PFSK-1 (cell line): ENCODE data around the gene CADM2.

Source experiments
- FOXP2 ChIP-seq: optimal IDR thresholded peaks from 2 replicates; pipeline ENCODE3; 2011; ENCODE audit warnings: borderline replicate concordance, control low read depth, inconsistent platforms; ENCODE audit not compliant: insufficient read depth; ENCODE audit errors: extremely low read length, extremely low read depth
- POLR2AphosphoS5 ChIP-seq: IDR thresholded peaks from 2 replicates; pipeline ENCODE4 v1.6.1; 2012; ENCODE audit warnings: low read depth, mild to moderate bottlenecking, control low read depth, low read length, moderate library complexity
- REST ChIP-seq, 2 experiments: IDR thresholded peaks; 2 replicates each; pipeline versions ENCODE4 v1.6.1 to v1.8.0; 2011 to 2012; ENCODE audit warnings: low read depth in 2 of 2, low read length in 2 of 2, control low read depth in 1 of 2, inconsistent platforms in 1 of 2, mild to moderate bottlenecking in 1 of 2, moderate library complexity in 1 of 2; ENCODE audit not compliant: insufficient read depth in 1 of 2
- SIN3A ChIP-seq: IDR thresholded peaks from 2 replicates; pipeline ENCODE4 v1.6.1; 2012; ENCODE audit warnings: mild to moderate bottlenecking, low read length, moderate library complexity, borderline replicate concordance; ENCODE audit not compliant: insufficient read depth
- TAF1 ChIP-seq: IDR thresholded peaks from 2 replicates; pipeline ENCODE4 v1.6.1; 2012; ENCODE audit warnings: low read length, control low read depth, borderline replicate concordance; ENCODE audit not compliant: insufficient read depth

Gene CADM2

DNA sequence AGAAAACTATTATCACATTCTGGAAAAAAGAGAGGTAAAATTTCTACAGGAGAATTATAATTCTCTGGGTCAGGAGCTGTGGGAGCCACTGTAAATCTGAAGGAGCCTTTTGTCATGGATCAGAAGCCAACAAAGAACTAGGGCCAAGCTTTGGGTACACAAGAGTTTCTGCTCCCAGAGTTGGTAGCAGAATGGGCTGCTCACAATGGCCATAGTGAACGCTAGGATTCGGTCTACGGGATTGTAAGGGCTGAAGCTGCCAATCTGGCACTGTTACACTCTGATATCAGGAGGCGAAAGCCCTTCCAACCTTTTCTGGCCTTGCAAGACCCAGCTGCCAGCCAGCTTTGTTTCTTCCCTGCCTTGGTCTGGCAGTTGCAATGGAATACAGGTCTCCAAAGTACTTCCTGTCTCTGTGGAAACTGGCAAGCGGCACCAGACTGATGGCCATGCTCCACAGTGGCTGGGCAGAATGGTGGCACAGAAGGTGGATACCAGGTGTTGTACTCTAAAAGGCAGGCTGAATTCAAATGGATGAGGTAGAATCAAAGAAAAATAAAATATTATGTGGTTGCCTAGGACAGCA, 831.7 kb downstream of the CADM2 start:
- TF ChIP-seq REST (IDR thresholded peaks at IDR 0.05; ENCODE audit: insufficient read depth in 1 of 2, low read depth in 2 of 2, low read length in 2 of 2) (no peak), SIN3A (no peak), POLR2AphosphoS5 (no peak), FOXP2 (no peak), TAF1 (no peak)

DNA sequence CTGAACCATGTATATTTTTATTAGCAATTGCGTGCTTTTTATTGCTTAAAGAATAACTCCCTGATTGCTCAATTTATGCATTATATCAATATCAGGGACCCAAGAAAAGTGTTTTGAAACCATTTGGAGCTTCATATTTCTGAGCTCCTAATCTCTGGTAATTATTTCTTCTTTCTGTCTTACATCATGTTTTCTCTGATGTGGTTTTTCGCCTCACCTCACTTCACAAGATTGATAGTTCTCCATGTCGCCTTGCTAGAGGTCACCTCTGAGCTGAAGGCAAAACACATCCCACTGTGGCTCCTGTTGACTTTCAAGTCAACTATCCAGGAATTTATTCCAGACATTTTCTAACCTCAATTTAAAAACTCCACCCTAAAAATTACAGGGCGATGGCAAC, 837.4 kb downstream of the CADM2 start:
- TF ChIP-seq TAF1 (no peak), REST (IDR thresholded peaks at IDR 0.05; ENCODE audit: insufficient read depth in 1 of 2, low read depth in 2 of 2, low read length in 2 of 2) (no peak), SIN3A (no peak), FOXP2 (no peak), POLR2AphosphoS5 (no peak)

DNA sequence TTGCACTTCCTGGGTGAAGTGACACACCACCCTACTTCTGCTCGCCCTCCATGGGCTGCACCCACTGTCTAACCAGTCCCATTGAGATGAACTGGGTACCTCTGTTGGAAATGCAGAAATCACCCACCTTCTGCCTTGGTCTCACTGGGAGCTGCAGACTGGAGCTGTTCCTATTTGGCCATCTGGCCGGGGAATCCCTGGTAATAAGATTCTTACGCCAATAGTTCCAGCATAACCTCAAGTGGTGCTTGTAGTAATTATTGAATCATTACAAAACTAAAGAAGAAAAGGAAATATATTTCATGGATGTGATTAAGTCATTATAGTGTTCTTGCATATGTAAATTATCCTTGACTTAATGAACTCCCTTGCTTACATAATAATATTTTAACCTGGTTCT, 841.9 kb downstream of the CADM2 start:
- TF ChIP-seq POLR2AphosphoS5 (no peak), REST (IDR thresholded peaks at IDR 0.05; ENCODE audit: insufficient read depth in 1 of 2, low read depth in 2 of 2, low read length in 2 of 2) (no peak), FOXP2 (no peak), TAF1 (no peak)

GRCh38 chr3:85801955-85802354, 843.2 kb downstream of the CADM2 start:
- TF ChIP-seq POLR2AphosphoS5 = no peak
- TF ChIP-seq SIN3A = no peak
- no peak for TF ChIP-seq REST (IDR thresholded peaks at IDR 0.05; ENCODE audit: insufficient read depth in 1 of 2, low read depth in 2 of 2, low read length in 2 of 2)
- TF ChIP-seq TAF1 = no peak
- no peak for TF ChIP-seq FOXP2

GRCh38 chr3:85808755-85809154, 850.0 kb downstream of the CADM2 start:
- TF ChIP-seq POLR2AphosphoS5 (no peak), SIN3A (no peak), FOXP2 (no peak), TAF1 (no peak), REST (IDR thresholded peaks at IDR 0.05; ENCODE audit: insufficient read depth in 1 of 2, low read depth in 2 of 2, low read length in 2 of 2) (no peak)
